Right atrium auricular region (tissue), 2 donors: ENCODE data around the gene SLC44A3. TPM values are rescaled to one million over a fixed set of nuclear protein-coding genes. Genes with fewer than 3 reads are reported as not detected.

Experiments used
- DNase-seq: peaks from one replicate; pipeline ENCODE4 v3.0.0-alpha.2; 2019; ENCODE audit warnings: low spot score
- H3K27ac ChIP-seq, 2 donors: fragments of 200-600 bp; sonication (generic); 1 replicate in 1 of 2; 2 replicates in 1 of 2; pipeline ENCODE4 v1.5.1; 2016 to 2019
- H3K27me3 ChIP-seq, 2 donors: fragments of 200-600 bp; sonication (generic); one replicate each; pipeline versions ENCODE4 v1.5.1 to v1.6.0; 2017 to 2019
- H3K36me3 ChIP-seq: fragments of 200-600 bp; sonication (generic); one replicate; pipeline ENCODE4 v1.5.1; 2016
- H3K4me1 ChIP-seq, 2 donors: fragments of 200-600 bp; sonication (generic); one replicate each; pipeline versions ENCODE4 v1.5.1 to v1.6.0; 2017 to 2019
- H3K4me3 ChIP-seq, 2 donors: fragments of 200-600 bp; sonication (generic); 1 replicate in 1 of 2; 2 replicates in 1 of 2; pipeline ENCODE4 v1.5.1; 2017 to 2019; ENCODE audit warnings: mild to moderate bottlenecking in 1 of 2, moderate library complexity in 1 of 2
- H3K9me3 ChIP-seq, 2 donors: fragments of 200-600 bp; sonication (generic); one replicate each; pipeline ENCODE4 v1.5.1; 2019
- total RNA-seq, 2 donors: library from RNA; depleted of rRNA; stranded (reverse); fragments of >200 nt; gene quantifications; one replicate each; pipeline ENCODE4 v1.1.0, GENCODE V29; 2016
- TF ChIP-seq, protein P1 (sequence below), 2 donors: fragments of 200-600 bp; sonication (generic); IDR thresholded peaks; one replicate each; pipeline ENCODE4 v1.5.1; 2019; ENCODE audit warnings: antibody characterized with exemption in 2 of 2

The SLC44A3 gene
- total RNA-seq, 2 donors from 2014 or later = 2.7 to 9.5 TPM

DNA sequence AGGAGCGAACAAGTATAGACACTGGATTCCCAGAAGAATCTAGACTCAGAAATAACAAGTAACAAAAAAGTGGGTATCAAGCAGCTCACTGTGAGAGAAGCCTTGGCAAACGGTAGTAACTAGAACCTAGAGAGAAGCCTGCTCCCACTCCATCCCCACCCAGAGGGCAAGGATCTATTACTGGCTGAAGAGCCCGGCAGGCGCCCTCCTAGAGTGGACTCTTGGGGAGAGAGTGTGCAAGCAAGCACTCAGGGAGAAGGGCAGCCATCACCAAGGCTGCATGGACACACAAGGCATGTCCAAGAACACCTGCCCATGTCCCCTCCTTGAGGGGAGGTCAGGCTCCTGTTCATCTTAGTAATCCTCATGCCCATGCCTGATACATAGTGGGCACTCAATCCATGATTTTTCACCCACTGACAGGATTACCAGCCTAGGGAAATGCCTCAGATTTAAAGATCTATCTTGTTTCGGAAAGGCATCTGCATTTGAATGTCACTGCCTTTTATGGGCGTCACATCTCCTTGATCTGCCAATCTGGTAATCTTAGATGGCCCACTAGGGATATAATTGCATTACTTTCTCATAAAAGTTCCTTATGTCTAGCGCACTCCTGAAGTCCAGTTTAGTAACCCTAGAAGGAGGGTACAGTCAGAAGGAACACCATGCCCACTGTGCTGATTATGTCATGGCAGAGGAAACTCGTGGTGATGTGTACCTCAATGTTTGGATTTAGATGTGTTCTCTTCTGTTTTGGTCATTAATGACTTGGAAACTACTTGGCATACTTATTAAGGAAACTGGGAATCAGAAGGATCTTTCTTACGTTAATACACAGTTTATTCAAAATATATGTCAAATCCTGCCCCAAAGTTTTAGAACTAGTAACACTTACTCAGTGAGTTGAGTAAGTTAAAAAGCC, 92.4 kb downstream of the SLC44A3 start:
- H3K27ac ChIP-seq = peak overlapping the region; percentile 40 to 42

DNA sequence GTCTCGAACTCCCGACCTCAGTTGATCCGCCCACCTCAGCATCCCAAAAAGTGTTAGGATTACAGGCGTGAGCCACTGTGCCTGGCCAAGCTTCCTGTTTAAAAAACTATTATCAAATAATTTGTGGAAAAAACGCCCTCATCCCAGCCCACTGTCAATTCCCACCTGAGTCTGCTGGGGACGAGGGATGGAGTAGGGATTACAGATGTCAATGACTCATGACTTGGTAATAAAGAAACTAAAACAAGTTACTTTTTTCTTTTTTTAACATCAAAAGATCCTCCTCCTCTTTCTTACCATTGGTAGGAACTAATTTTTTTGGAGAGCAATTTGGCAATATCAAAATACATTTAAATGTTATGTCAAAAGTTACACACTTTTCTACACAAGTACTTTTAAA, 97.1 kb downstream of the SLC44A3 start:
- Histone ChIP-seq H3K27me3 (no peaks in the 10 kb centered on the region), H3K9me3 (no peaks in the 10 kb centered on the region), H3K4me1 (peaks cover 0 to 91% of the 10 kb centered on the region in 2 donors), H3K36me3 (no peaks in the 10 kb centered on the region), H3K27ac (no peak overlapping the region), H3K4me3 (no peak overlapping the region)
- DNase-seq = no peak
- TF ChIP-seq, protein P1, sequence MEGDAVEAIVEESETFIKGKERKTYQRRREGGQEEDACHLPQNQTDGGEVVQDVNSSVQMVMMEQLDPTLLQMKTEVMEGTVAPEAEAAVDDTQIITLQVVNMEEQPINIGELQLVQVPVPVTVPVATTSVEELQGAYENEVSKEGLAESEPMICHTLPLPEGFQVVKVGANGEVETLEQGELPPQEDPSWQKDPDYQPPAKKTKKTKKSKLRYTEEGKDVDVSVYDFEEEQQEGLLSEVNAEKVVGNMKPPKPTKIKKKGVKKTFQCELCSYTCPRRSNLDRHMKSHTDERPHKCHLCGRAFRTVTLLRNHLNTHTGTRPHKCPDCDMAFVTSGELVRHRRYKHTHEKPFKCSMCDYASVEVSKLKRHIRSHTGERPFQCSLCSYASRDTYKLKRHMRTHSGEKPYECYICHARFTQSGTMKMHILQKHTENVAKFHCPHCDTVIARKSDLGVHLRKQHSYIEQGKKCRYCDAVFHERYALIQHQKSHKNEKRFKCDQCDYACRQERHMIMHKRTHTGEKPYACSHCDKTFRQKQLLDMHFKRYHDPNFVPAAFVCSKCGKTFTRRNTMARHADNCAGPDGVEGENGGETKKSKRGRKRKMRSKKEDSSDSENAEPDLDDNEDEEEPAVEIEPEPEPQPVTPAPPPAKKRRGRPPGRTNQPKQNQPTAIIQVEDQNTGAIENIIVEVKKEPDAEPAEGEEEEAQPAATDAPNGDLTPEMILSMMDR (IDR thresholded peaks at IDR 0.05) = no peak

More for the DNA sequence above, 92.4 kb downstream of the SLC44A3 start:
- Histone ChIP-seq H3K36me3 (no peaks in the 10 kb centered on the region), H3K27me3 (no peaks in the 10 kb centered on the region), H3K4me1 (peaks cover 0 to 74% of the 10 kb centered on the region in 2 donors), H3K4me3 (no peak overlapping the region), H3K9me3 (no peaks in the 10 kb centered on the region)
- DNase-seq = no peak
- TF ChIP-seq, protein P1 (IDR thresholded peaks at IDR 0.05) = no peak

DNA sequence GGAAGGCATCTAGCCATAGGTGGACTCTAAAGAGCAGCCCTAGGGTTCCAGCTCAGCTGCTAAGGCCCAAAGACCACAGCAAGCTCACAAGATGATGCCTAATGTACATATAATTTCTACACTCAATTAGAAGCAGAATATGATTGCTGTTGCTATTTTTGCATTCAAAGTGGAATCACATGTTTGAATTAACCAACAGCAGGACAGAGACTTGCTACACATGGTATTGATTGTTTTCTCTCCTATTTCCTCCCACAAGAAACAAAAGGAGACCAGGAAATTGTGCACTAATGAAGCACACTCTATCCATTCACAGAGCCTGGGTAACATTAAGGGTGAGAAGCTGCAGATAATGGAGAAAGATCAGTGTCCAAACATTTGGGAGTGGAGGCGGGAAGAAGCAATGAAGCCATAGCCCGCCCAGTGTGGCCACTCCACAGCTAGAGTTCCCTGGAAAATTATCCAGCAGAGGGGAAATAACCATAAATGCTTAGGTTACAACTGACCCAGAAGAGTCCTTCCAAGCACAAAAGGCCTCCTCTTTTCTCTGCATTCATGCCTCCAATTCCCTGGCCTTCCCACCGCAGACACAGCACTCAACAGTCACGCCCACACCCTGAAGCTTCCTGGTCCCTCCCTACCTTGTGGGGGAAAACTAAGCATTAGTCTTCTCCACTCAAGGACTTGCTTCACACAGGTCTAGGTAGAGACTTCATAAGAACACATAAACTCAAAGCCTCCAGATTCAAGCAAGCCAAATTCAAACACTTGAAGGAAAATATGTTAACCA, 99.3 kb downstream of the SLC44A3 start:
- Histone ChIP-seq H3K4me1 (peaks cover 0 to 92% of the 10 kb centered on the region in 2 donors), H3K4me3 (no peak overlapping the region), H3K36me3 (no peaks in the 10 kb centered on the region), H3K27ac (no peak overlapping the region), H3K27me3 (no peaks in the 10 kb centered on the region), H3K9me3 (no peaks in the 10 kb centered on the region)
- DNase-seq = no peak
- TF ChIP-seq, protein P1 (IDR thresholded peaks at IDR 0.05) = no peak

DNA sequence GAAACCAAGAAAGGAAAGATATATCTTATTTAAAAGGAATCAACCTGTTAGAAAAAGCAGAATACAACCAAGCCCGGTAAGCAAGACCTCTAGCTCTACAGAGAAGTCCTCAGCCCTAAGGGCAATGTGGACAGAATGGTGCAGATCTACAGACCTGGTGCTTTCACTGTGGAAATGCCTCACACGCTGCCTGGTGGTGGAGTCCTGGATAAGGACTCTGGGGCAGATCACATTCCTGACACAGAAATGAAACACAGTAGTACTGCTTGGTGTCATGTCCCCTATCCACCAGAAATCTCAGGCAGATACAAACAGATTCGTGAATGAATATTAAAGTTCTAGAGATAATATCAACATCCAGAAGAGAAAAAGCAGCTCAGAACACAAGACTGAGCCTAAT, 99.9 kb downstream of the SLC44A3 start:
- Histone ChIP-seq H3K4me1 (peaks cover 0 to 94% of the 10 kb centered on the region in 2 donors), H3K27me3 (no peaks in the 10 kb centered on the region), H3K9me3 (no peaks in the 10 kb centered on the region), H3K27ac (no peak overlapping the region), H3K4me3 (no peak overlapping the region), H3K36me3 (no peaks in the 10 kb centered on the region)
- no peak for DNase-seq
- TF ChIP-seq, protein P1 (IDR thresholded peaks at IDR 0.05) = no peak

DNA sequence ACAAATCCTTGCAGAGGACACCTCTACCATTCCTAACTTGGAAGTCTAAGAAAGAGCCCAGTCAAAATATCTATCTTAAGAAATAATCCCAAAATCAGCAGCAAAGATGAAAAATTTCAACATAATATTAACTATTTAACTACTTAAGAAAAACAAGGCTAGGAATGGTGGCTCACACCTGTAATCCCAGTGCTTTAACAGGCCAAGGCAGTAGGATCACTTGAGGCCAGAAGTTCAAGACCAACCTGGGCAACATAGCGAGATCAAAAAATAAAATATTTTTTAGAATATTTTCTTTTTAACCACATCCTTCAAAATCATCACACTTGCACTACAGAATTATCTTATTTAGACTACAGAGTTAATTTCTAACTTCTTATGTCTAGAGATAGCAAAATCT, 101.8 kb downstream of the SLC44A3 start:
- Histone ChIP-seq H3K4me3 (peak overlapping the region in 1 of 2 donors; percentile 9), H3K9me3 (no peaks in the 10 kb centered on the region), H3K27me3 (no peaks in the 10 kb centered on the region), H3K36me3 (no peaks in the 10 kb centered on the region), H3K27ac (peak overlapping the region; percentile 27 to 31), H3K4me1 (peaks cover 0 to 83% of the 10 kb centered on the region in 2 donors)
- TF ChIP-seq, protein P1 (IDR thresholded peaks at IDR 0.05) = no peak
- DNase-seq = no peak
